ENCODE measurements around the gene SLC39A6.
"Not testable (repeated sequence)": the region's sequence is repeated elsewhere in the genome, so short reads cannot be mapped to it uniquely, and the experiment has no call there.

SLC39A6 gene, protein sequence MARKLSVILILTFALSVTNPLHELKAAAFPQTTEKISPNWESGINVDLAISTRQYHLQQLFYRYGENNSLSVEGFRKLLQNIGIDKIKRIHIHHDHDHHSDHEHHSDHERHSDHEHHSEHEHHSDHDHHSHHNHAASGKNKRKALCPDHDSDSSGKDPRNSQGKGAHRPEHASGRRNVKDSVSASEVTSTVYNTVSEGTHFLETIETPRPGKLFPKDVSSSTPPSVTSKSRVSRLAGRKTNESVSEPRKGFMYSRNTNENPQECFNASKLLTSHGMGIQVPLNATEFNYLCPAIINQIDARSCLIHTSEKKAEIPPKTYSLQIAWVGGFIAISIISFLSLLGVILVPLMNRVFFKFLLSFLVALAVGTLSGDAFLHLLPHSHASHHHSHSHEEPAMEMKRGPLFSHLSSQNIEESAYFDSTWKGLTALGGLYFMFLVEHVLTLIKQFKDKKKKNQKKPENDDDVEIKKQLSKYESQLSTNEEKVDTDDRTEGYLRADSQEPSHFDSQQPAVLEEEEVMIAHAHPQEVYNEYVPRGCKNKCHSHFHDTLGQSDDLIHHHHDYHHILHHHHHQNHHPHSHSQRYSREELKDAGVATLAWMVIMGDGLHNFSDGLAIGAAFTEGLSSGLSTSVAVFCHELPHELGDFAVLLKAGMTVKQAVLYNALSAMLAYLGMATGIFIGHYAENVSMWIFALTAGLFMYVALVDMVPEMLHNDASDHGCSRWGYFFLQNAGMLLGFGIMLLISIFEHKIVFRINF

DNA sequence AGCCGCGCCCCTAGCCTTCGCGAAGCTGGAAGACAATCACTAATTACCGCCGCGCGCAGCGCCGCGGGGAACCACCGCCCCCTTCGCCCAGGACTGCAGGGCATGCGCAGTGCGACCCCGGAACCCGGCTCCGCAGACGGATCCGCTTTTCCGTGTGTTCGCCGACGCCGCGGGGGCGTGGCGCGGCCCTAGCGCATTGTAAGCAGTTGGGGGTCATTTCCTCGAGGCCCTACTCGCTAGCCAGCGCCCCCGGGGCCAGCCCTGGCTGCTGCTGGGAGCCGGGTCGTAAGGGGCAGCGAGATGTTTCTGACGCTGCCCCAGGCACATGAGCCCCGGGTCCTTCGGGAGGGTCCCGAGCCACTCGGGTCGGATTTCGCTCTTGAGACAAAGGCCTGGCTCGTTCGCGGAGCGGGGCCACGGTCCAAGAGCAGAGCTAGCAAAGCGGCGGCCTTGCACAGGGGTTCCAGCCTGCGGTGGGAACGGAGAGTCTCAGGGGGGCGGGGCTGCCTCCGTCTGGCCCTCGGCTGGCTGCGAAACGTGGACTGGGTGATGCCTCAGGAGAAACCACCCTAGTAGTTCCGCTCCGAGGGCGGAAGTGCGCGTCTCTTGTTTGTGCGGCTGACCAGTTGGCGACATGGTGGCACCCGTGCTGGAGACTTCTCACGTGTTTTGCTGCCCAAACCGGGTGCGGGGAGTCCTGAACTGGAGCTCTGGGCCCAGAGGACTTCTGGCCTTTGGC is at the start of gene SLC39A6, which contains the start of gene ELP2:
Gene SLC39A6 (minus strand): TSS at position 41 of the 739 bp plus-strand sequence. CDS start 2,333 bp downstream, outside the sequence.
Gene ELP2 (plus strand): TSS at position 600 of the 739 bp plus-strand sequence. CDS start 35 bp downstream, at position 635.
- DNase-seq (ENCODE audit: low read depth), result peak; percentile 88

DNA sequence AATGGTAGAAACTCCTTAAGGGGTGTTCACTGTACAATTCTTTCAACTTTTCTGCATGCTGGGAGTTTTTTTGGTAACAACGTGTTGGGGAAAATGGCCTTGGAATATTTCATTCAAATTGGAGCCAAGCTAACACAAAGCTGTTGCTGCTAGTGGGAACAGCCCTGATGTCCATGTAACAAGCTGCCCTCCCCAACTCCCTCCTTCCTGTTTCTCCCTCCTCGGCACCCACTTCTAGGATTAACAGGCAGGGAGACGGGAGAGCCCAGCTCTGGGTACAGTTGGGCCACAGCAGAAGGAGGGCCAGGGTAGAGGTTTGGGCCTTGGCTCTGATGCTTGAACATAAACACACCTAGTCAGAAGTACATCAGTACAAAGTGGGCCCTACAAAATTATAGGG is 48.8 kb upstream of the SLC39A6 start:
- no peak for DNase-seq (ENCODE audit: low read depth)

- DNase-seq (ENCODE audit: low read depth), result no peak
Measured at GRCh38 chr18:36176711-36177110, 47.6 kb upstream of the SLC39A6 start.

DNA sequence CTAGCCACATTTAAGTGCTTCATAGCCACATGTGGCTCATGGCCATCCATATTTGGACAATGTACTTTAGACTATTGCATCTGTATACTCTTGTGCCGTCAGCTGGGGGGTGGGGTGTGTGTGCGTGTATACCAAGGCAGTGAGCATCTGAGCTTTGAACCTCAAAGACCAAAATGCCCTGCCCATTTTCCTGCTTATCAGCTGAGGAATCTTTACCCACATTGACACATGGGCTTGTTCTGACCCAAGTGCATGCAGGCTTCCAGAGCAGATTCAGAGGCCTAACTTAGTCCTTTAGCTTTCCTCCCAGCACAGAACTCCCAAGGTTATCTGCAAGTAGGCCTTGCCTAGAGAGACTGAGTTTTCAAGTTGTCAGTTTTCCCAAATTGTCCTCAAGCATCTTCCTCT is 47.0 kb upstream of the SLC39A6 start:
- no peak for DNase-seq (ENCODE audit: low read depth)

DNA sequence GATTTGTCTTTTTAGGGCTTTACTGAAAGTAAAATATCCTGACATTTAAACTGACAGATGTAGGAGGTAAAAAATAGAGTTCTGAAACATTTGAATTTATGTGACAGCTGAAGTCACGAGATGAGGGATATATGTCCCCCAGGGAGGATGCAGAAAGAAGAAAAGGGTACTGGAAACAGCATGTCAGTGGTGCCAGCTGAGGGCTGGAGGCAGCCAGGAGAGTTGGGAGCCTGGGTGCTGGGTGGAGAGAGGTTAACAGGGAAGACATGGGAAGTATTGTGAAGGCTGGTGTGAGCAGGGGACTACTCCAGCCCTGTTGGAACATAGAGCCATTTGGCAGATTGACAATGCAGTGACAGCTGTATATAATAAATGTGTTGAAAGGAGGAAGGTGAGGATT is 46.3 kb upstream of the SLC39A6 start:
- DNase-seq (ENCODE audit: low read depth), result no peak

- DNase-seq (ENCODE audit: low read depth), result no peak
Measured at GRCh38 chr18:36169938-36170337, 40.8 kb upstream of the SLC39A6 start.

GRCh38 chr18:36168296-36168695 is 39.2 kb upstream of the SLC39A6 start:
- not testable (repeated sequence) for DNase-seq (ENCODE audit: low read depth)

DNA sequence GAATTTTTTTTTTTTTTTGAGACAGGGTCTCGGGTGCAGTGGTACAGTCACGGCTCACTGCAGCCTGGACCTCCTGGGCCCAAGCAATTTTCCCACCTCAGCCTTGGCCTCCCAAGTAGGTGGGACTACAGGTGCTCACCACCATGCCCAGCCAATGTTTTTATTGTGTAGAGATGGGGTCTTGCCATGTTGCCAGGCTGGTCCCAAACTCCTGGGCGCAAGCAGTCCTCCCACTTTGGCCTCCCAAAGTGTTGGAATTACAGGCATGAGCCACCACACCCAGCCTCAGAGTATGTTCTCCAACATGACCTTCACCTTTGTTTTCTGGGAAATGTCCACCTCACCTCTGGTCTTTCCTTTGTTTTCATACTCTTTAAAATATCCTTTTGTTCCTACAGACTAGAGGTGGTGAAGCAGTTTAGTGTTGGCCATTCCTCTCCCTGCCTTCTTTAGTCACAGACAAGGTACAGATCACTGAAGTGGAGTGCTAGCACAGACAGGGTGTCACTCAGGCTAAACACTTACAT is 38.6 kb upstream of the SLC39A6 start:
- DNase-seq (ENCODE audit: low read depth), result no peak

DNA sequence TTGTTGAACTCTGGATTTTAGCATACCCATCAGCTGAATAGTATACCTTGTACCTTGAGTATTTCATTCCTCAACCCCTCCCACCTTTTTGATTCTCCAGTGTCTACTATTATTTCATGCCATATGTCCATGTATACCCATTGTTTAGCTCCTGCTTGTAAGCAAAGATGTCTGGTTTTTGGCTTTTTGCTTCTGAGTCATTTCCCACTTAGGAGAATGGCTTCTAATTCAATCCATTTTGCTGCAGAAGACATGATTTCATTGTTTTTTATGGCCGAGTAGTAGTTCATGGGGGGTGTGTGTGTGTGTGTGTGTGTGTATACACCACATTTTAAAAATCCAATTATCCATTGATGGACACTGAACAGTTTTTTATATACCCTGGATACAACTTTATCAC is 33.8 kb upstream of the SLC39A6 start:
- DNase-seq (ENCODE audit: low read depth), result no peak

GRCh38 chr18:36160959-36161371 is 31.8 kb upstream of the SLC39A6 start:
- no peak for DNase-seq (ENCODE audit: low read depth)

DNA sequence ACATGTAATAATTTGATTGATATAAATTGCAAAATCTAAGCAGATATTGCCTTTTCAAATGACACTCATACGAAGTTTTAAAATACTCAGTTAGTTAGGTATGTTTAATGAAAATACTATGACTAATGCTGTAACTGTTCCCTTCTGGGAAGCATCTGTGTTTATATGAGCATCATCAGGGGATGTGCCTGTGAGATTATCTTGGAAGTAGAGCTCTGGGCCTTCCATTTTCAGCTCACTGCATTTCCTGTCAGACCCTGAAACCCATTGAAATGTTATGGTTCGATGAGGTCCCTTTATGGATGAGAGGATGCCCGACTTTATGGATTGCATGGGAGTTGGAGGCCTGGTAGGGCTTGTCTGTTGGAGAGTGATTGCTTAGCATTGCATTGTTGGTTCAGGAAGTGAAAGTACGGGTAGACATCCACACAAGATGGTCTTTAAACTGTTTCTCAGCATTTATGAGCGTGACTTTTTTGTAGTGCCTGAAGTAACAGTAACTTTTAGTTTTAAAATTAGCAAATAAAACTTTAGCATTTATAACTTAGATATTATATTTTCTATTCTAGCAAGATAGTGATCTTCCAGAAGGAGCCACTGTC is 29.2 kb upstream of the SLC39A6 start:
- no peak for DNase-seq (ENCODE audit: low read depth)

DNA sequence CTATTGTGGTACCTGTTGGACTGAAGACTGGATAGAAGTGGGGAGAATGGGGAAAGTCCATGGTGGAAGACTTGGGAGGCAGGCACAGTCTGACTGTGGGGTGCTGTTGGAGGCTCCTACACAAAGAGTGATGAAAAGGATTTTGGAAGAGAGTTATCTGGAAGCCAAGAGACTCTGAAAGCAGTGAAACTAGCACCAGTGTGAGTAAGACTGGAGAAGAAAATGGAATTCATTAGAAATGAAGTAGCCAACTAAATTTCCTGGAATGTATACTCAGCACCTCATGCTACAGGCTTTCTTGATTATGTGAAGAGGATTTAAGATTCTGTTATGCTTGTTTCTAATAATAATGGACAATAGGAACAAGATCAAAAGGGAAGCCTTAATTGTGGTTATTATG is 28.3 kb upstream of the SLC39A6 start:
- DNase-seq (ENCODE audit: low read depth), result no peak

GRCh38 chr18:36155851-36156757 is 27.0 kb upstream of the SLC39A6 start:
- no peak for DNase-seq (ENCODE audit: low read depth)

DNA sequence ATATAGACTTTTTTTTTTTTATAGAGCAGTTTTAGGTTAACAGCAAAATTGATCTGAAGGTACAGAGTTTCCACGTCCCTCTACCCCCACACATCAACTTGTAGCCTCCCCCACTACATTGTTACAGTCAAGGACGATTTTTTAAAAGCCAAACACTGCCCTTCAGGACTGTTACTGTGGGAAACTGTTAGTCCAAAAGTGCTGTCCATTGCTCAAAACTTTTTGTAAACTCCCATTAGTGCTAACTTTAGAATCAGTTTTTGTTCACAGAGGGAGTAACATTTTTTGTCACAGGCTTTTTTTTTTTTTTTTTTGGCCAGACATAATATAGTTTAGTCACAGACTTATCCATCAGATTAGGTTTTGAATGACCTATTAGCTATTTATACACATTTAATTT is 24.6 kb upstream of the SLC39A6 start:
- no peak for DNase-seq (ENCODE audit: low read depth)

GRCh38 chr18:36153203-36153602 is 24.1 kb upstream of the SLC39A6 start:
- no peak for DNase-seq (ENCODE audit: low read depth)

DNA sequence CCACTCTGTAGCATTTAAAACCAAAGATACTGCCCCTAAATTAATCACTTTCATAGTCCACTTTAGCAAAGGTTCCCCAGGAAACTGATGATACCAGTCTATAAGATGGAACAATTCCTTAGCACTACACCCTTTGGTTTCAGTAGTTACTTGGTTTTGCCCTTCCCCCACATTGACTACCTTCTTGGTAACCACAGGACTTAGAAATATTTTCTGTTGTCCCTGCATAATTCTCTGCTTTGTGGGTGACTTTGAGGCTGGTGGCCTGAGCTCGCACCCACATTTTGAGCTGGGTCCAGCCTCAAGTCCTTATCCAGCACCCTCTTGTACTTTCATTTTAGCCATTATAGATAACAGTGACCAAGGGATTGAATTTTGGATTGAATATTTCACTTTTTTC is 23.6 kb upstream of the SLC39A6 start:
- no peak for DNase-seq (ENCODE audit: low read depth)

DNA sequence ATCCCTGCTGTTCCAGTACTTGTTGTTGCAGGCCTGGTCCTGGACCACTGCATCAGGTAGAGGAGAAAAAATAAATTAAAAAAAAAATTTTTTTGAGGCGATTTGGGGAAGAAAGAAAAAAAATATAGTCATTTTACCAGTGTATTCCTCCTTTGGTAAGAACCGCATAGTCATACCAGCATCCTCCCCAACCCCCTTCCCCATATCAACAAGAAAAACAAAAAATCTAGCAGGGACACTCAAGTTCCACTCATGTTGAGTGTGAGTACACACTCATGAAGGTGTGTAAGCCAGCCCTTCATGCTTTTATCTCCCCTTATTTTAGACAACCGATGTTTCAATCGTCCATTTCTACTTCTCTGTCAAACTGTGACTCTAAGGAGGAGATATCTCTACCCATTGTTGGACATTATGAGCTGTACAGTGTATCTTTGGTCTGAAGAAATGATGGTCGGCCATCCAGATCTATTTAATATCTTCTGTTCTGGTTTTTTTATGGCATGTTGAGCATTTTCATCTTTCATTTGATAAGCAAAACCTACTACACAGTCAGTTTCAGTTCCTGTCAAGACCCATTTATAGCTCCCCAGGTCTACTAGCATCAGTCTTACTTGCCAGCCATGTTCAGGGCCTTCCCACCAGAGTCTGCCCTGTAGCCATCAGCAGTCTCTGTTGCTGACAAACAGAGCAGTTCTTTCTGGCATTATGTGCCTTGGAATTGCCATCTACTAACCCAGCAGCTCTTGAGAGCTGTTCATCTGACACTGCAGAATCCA is 20.6 kb upstream of the SLC39A6 start:
- DNase-seq (ENCODE audit: low read depth), result no peak

- DNase-seq (ENCODE audit: low read depth), result no peak
Measured at GRCh38 chr18:36143391-36143790, 14.3 kb upstream of the SLC39A6 start.

GRCh38 chr18:36142751-36143150 is 13.6 kb upstream of the SLC39A6 start:
- DNase-seq (ENCODE audit: low read depth), result no peak

DNA sequence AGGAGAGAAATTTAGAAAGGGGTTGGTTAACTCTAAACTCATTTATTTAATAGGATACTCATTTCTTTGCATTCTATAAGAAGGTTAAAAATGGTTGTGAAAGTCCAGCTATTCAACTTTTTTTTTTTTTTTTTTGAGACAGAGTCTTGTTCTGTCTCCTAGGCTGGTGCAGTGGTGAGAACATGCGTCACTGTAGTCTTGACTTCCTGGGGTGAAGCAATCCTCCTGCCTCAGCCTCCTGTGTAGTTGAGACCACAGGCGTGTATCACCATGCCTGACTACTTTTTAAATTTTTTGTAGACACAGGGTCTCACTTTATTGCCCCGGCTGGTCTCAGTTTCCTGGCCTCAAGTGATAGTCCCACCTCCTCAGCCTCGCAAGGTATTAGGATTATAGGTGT is 12.4 kb upstream of the SLC39A6 start:
- no peak for DNase-seq (ENCODE audit: low read depth)

Data from T-helper 22 cell (primary cell).